Fibroblast of pulmonary artery (primary cell): ENCODE data around the gene ZNF444.

ENCODE experiments used
- DNase-seq: peaks from one replicate; pipeline ENCODE4 v3.0.0-alpha.2; 2010; ENCODE audit warnings: low read depth
- H3K4me3 ChIP-seq: replicated peaks from 2 replicates; pipeline ENCODE4 v1.5.1; 2011; ENCODE audit warnings: low read depth, mild to moderate bottlenecking, control low read depth, low read length, moderate library complexity
- TF ChIP-seq, protein P1 (sequence below): IDR thresholded peaks from 2 replicates; pipeline ENCODE4 v1.5.1; 2011; ENCODE audit warnings: mild to moderate bottlenecking, control low read depth, low read length, inconsistent platforms; ENCODE audit errors: missing control alignments

The ZNF444 gene

DNA sequence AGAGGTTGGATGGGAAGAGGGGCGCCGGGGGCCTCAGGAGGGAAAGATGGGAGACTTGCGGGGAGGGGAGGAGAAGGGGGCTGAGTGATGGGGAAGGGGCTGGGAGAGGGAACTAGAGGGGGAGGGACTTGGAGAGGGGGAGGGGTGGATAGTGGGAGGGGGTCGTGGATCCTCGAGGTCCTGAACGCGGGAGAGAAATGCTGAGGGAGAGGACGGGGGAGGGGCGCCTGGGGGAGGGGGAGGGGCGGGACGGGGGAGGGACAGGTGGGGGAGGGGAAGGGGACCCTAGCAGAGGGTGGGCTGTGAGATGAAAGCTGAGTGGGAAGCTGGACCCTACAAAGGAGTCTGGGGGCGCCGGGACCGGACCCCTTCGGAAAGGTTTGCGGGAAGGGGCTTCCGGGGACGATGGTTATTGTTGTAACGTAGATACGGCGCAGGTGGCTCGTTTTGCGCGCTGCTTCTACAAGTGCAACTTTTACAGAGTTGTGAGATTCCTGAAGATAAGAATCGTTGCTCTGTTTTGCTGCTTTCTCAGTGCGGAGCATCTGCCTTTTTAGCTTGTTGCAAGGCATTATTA, 418 bp downstream of the ZNF444 start:
- TF ChIP-seq, protein P1, sequence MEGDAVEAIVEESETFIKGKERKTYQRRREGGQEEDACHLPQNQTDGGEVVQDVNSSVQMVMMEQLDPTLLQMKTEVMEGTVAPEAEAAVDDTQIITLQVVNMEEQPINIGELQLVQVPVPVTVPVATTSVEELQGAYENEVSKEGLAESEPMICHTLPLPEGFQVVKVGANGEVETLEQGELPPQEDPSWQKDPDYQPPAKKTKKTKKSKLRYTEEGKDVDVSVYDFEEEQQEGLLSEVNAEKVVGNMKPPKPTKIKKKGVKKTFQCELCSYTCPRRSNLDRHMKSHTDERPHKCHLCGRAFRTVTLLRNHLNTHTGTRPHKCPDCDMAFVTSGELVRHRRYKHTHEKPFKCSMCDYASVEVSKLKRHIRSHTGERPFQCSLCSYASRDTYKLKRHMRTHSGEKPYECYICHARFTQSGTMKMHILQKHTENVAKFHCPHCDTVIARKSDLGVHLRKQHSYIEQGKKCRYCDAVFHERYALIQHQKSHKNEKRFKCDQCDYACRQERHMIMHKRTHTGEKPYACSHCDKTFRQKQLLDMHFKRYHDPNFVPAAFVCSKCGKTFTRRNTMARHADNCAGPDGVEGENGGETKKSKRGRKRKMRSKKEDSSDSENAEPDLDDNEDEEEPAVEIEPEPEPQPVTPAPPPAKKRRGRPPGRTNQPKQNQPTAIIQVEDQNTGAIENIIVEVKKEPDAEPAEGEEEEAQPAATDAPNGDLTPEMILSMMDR = no peak
- DNase-seq = no peak
- peak overlapping the region; percentile 66 for H3K4me3 ChIP-seq

DNA sequence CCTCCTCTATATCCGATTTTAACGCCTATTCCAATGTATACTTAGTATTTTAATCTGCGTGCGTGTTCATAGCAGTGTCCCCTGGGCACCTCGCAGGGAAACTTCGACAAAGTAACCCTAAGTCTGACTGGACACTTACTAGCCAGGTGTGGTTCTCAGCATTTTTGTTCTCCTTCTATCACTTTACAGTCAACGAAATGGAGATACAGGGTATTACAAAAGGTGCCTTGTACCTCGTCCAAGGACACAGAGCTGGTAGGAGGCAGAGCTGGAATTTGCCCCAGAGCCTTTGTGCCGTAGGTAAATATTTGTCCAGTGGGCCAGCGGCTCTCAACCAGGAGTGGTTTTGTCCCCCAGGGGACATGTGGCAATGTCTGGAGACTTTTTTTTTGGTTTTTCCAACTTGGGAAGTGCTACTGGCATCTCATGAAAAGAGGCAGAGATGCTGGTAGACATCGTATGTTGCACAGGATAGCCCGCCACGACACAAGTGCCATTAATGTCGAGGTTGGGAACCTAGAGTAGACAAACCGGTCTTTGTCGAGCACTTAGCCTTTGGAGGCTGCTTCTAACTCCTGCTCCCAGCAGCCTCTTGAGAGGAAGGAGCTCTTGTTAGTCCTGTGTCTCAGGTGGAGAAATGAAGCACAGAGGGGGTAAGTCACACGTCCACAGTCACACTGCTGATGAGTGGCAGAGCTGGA, 1.1 kb downstream of the ZNF444 start:
- H3K4me3 ChIP-seq = peak overlapping the region; percentile 66
- TF ChIP-seq, protein P1 = no peak
- no peak for DNase-seq

DNA sequence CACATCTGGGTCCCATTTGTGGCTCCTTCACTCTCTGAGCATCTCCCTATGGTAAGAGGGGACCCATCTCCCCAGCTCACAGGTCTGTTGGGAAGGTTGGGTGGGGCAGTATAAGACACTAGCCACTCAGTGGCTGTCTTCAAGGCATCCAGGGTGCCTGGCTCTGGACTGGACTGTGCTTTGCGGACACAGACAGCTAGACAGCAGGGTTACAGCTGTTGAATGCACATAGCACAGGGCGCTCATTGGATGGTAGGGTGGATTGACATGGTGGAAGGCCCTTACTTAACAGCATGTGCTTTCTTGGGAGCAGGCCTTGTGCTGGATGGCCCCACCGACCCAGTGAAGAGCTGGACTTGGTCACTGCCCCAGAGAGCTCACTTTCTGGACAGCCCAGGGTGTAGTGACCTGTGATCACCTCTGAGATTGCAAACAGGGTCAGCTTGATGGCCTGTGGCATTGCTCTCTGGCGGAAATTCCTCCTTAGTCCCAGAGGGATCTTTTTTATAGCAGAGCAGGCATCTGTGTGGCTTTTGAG, 1.9 kb downstream of the ZNF444 start:
- DNase-seq = no peak
- no peak overlapping the region for H3K4me3 ChIP-seq
- TF ChIP-seq, protein P1 = no peak

DNA sequence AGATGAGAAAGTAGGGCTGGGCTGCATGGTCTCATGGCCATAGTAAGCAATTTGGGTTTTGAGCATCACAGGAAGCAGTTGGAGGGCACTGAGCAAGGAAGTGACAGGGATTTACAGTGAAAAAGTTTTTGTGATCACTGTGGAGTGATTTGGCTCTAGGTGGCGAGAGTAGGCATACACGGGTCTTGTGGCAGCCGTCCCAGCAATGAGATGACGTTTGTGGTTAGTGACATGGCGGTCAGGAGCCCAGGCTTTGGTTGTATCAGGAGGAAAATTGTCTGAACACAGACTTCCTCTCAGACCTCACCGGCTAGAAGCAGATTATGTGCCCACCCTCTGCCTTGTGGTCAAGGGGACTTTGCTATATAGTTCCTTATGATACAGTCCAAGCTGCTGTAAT, 3.3 kb downstream of the ZNF444 start:
- no peak overlapping the region for H3K4me3 ChIP-seq
- TF ChIP-seq, protein P1 = no peak
- DNase-seq = no peak

DNA sequence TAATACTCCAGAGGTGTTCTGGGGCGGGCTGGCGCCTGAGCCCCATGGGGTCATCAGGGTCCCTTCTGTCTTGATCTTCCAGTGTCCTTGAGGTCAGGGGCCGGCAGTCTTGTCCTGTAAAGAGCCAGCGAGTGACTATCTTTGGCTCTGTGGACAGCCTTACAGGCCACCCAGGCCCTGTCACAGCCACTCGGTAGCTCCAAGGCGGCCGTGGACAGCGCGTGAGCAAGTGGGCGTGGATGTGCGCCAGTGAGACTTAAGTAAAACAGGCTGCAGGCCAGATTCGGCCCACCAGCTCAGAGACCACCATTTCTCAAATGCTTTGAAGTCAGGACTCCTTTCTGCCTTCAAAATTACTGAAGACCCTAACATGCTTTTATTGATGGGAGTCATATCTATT, 3.7 kb downstream of the ZNF444 start:
- TF ChIP-seq, protein P1 = no peak
- no peak overlapping the region for H3K4me3 ChIP-seq

DNA sequence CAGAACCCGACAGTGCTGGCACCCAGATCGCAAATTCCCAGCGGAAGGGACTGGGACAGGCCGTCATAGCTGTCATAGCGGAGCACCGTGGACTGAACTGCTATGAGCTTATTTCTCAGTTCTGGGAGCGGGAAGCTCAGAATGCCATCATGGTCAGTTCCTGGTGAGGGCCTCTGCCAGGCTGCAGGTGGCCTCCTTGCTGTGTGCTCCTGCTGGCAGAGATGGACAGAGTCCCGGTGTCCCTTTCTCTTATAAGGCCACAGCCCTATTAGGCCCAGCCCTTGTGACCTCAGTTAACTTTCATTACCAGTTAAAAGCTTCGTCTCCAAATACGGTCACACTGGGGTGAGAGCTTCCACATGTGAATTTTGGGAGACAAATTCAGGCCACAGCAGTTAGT, 4.6 kb downstream of the ZNF444 start:
- no peak overlapping the region for H3K4me3 ChIP-seq
- TF ChIP-seq, protein P1 = no peak
- no peak for DNase-seq

More for the DNA sequence above, 3.7 kb downstream of the ZNF444 start:
- no peak for DNase-seq
